HG03575 (cell line): ENCODE results near the gene OR10K1.

Experiments used
- ATAC-seq: cut with Tn5 transposase; IDR thresholded peaks from one replicate; pipeline ENCODE4 v1.9.1; 2021; ENCODE audit not compliant: unreplicated experiment, insufficient number of reproducible peaks, low FRiP score; ENCODE audit errors: extremely low read depth

Gene OR10K1

GRCh38 chr1:158509471-158510156 is 48.0 kb downstream of the OR10K1 start:
- no peak for ATAC-seq

GRCh38 chr1:158516966-158517365 is 55.3 kb downstream of the OR10K1 start:
- ATAC-seq = no peak
